Measurements from ENCODE around the gene AURKB. TPM values are rescaled to one million over a fixed set of nuclear protein-coding genes. Genes with fewer than 3 reads are reported as not detected.

Gene AURKB
- total and polyA plus RNA-seq, 10 of the 15 experiments (the other 5 are each of a cell fraction or from before 2014, with no cell fraction given) = 52.7 to 209 (median 128) TPM

DNA sequence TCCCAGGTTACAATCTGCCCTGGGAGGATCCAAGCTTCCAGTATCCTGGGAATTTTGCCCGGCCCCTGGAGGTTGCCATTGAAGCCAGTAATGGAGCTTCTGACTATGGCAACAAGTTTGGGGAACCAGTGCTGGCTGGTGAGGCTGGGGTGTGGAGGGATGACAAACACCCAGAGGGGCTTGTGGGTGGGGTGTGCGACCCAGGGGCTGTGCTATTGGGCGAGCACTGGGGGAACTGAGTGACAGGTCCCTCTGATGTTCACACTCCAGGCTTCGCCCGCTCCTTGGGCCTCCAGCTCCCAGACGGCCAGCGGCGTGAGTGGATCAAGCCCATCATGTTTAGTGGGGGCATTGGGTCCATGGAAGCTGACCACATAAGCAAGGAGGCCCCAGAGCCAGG lies 47.4 kb upstream of the AURKB start:
- WGBS (ENCODE audit: insufficient coverage, insufficient replicate concordance, low lambda C conversion rate, missing lambda C conversion rate) = over 99% methylated on average over 8 of the region's 8 CpGs
- ATAC-seq (no peak), DNase-seq (ENCODE audit: low read depth, low spot score) (no peak), FAIRE-seq (no peak)
- in situ Hi-C loops (cut with MboI) (no loop called here), intact Hi-C loops (cut with micrococcal nuclease; ENCODE audit: unreplicated experiment) (no loop called here)
- Histone ChIP-seq H3K4me1 (ENCODE audit: control insufficient read depth, insufficient read depth, low read length) (no peaks in the 10 kb centered on the region), H3K36me3 (ENCODE audit: control insufficient read depth in 2 of 2, insufficient read depth in 2 of 2, low read length in 1 of 2) (peaks cover 20 to 25% of the 10 kb centered on the region in 2 experiments), H3K79me2 (ENCODE audit: control insufficient read depth, insufficient read depth, low read length) (0 out of 2 replicates have a peak, but pooled peaks cover 1% of the 10 kb centered on the region), H3K27ac (ENCODE audit: control insufficient read depth, insufficient read depth) (no peak overlapping the region), H2AFZ (ENCODE audit: control insufficient read depth, low read depth, low read length) (no peak overlapping the region), H4K20me1 (ENCODE audit: control insufficient read depth, insufficient read depth) (no peaks in the 10 kb centered on the region), H3K9ac (ENCODE audit: control insufficient read depth, insufficient read depth, low read length) (no peak overlapping the region), H3K27me3 (replicated peaks in 1 of 2; ENCODE audit: control insufficient read depth in 2 of 2, insufficient read depth in 2 of 2, low read length in 1 of 2) (no peaks in the 10 kb centered on the region), H3K4me2 (ENCODE audit: control insufficient read depth, insufficient read depth) (no peak overlapping the region), H3K4me3 (no peak overlapping the region), H3K9me3 (replicated peaks; ENCODE audit: control insufficient read depth, insufficient read depth, low read length) (no peaks in the 10 kb centered on the region)
- CTCF ChIA-PET = no interaction called here
- POLR2A ChIA-PET = no interaction called here
- TF ChIP-seq NFYA (IDR thresholded peaks at IDR 0.05; ENCODE audit: borderline replicate concordance, low read depth, low read length) (no peak), ZSCAN29 (IDR thresholded peaks at IDR 0.05) (no peak), EP300 (IDR thresholded peaks at IDR 0.05; ENCODE audit: borderline replicate concordance in 1 of 2, control insufficient read depth in 1 of 2, low read depth in 2 of 2, low read length in 2 of 2) (no peak), NRF1 (conservative IDR thresholded peaks at IDR 0.05; ENCODE audit: low read depth, low read length) (no peak), PAX5 (IDR thresholded peaks at IDR 0.05; ENCODE audit: borderline replicate concordance, low read depth, low read length) (no peak), BCL3 (IDR thresholded peaks at IDR 0.05; ENCODE audit: borderline replicate concordance, insufficient read depth, low read depth, low read length, poor library complexity, severe bottlenecking) (no peak), NR2F1 (conservative IDR thresholded peaks at IDR 0.05) (no peak)
- TF ChIP-seq, protein P1, sequence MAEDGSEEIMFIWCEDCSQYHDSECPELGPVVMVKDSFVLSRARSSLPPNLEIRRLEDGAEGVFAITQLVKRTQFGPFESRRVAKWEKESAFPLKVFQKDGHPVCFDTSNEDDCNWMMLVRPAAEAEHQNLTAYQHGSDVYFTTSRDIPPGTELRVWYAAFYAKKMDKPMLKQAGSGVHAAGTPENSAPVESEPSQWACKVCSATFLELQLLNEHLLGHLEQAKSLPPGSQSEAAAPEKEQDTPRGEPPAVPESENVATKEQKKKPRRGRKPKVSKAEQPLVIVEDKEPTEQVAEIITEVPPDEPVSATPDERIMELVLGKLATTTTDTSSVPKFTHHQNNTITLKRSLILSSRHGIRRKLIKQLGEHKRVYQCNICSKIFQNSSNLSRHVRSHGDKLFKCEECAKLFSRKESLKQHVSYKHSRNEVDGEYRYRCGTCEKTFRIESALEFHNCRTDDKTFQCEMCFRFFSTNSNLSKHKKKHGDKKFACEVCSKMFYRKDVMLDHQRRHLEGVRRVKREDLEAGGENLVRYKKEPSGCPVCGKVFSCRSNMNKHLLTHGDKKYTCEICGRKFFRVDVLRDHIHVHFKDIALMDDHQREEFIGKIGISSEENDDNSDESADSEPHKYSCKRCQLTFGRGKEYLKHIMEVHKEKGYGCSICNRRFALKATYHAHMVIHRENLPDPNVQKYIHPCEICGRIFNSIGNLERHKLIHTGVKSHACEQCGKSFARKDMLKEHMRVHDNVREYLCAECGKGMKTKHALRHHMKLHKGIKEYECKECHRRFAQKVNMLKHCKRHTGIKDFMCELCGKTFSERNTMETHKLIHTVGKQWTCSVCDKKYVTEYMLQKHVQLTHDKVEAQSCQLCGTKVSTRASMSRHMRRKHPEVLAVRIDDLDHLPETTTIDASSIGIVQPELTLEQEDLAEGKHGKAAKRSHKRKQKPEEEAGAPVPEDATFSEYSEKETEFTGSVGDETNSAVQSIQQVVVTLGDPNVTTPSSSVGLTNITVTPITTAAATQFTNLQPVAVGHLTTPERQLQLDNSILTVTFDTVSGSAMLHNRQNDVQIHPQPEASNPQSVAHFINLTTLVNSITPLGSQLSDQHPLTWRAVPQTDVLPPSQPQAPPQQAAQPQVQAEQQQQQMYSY (CRISPR knock-in tag; IDR thresholded peaks at IDR 0.05) = no peak
- RAD21 ChIA-PET (ENCODE audit: unreplicated experiment) = no interaction called here
- SMC1A ChIA-PET (ENCODE audit: uncharacterized antibody, unreplicated experiment) = no interaction called here
- BruUV-seq (replicated peaks) = no TSS peak

All from GM12878 (cell line).